Testis (tissue), 3 donors: ENCODE results near the gene TMEM273. TPM values are rescaled to one million over a fixed set of nuclear protein-coding genes. Genes with fewer than 3 reads are reported as not detected.

Experiments used
- DNase-seq: peaks from one replicate; pipeline ENCODE4 v3.0.0-alpha.2; 2019
- H3K27ac ChIP-seq, 2 donors: fragments of 200-600 bp; sonication (generic); one replicate each; pipeline ENCODE4 v1.5.1; 2019
- H3K27me3 ChIP-seq: fragments of 200-600 bp; sonication (generic); one replicate; pipeline ENCODE4 v1.5.1; 2019
- H3K36me3 ChIP-seq: fragments of 200-600 bp; sonication (generic); one replicate; pipeline ENCODE4 v1.5.1; 2017; ENCODE audit warnings: low read depth; ENCODE audit errors: missing control alignments
- H3K4me1 ChIP-seq: fragments of 200-600 bp; sonication (generic); one replicate; pipeline ENCODE4 v1.5.1; 2019
- H3K4me3 ChIP-seq, 2 donors: fragments of 200-600 bp; sonication (generic); one replicate each; pipeline ENCODE4 v1.5.1; 2017 to 2019
- H3K9me3 ChIP-seq: fragments of 200-600 bp; sonication (generic); one replicate; pipeline ENCODE4 v1.5.1; 2017
- CTCF ChIP-seq, 3 experiments: fragments of 450-650 bp in 2 of 3; fragments of 200-600 bp in 1 of 3; sonication (generic) in 1 of 3; IDR thresholded peaks; one replicate each; pipeline ENCODE4 v1.5.1; 2016 to 2019; ENCODE audit warnings: antibody characterized with exemption in 3 of 3, mild to moderate bottlenecking in 2 of 3, moderate library complexity in 1 of 3
- POLR2A ChIP-seq: fragments of 450-650 bp; IDR thresholded peaks from one replicate; pipeline ENCODE4 v1.6.1; 2017; ENCODE audit warnings: antibody characterized with exemption, mild to moderate bottlenecking, moderate library complexity
- WGBS, 2 donors: methylation state at CpG; one replicate each; pipeline ENCODE4 v1.1.5; 2018; 5-methylcytosine and 5-hydroxymethylcytosine counted together
- intact Hi-C: fragments of 100-400 bp; cut with DNase I; formaldehyde crosslinking; loops from one replicate; pipeline ENCODE4 v1.15.1; 2023; ENCODE audit warnings: low total_unique reads
- polyA plus RNA-seq: library from polyadenylated mRNA; stranded (reverse); fragments of 350-450 nt; fragmentation: Illumina TruSeq; extraction: RNeasy Lipid Tissue Mini Kit (QIAGEN cat#74804); gene quantifications from one replicate; pipeline ENCODE4 v1.2.3, GENCODE V29; 2014; ENCODE audit warnings: low read depth, low replicate concordance; ENCODE audit not compliant: insufficient read depth
- total RNA-seq, 2 donors: library from RNA; depleted of rRNA; stranded (reverse); fragments of >200 nt; gene quantifications; one replicate each; pipeline ENCODE4 v1.2.3, GENCODE V29; 2016

Gene TMEM273
- total and polyA plus RNA-seq, 3 donors from 2014 or later, result 4.5 to 8.2 (median 5.3) TPM

GRCh38 chr10:49179699-49180443 lies 8.3 kb downstream of the TMEM273 start:
- Histone ChIP-seq H3K36me3 (no peaks in the 10 kb centered on the region), H3K4me1 (no peaks in the 10 kb centered on the region), H3K9me3 (no peaks in the 10 kb centered on the region), H3K27me3 (no peaks in the 10 kb centered on the region), H3K4me3 (no peak overlapping the region), H3K27ac (no peak overlapping the region)
- 76 to 78% methylated on average over 9 to 10 of the region's 10 CpGs for WGBS, 2 donors
- intact Hi-C loops, result no loop called here
- no peak for DNase-seq
- TF ChIP-seq POLR2A, result no peak
- TF ChIP-seq CTCF (IDR thresholded peaks at IDR 0.05), result no peak

DNA sequence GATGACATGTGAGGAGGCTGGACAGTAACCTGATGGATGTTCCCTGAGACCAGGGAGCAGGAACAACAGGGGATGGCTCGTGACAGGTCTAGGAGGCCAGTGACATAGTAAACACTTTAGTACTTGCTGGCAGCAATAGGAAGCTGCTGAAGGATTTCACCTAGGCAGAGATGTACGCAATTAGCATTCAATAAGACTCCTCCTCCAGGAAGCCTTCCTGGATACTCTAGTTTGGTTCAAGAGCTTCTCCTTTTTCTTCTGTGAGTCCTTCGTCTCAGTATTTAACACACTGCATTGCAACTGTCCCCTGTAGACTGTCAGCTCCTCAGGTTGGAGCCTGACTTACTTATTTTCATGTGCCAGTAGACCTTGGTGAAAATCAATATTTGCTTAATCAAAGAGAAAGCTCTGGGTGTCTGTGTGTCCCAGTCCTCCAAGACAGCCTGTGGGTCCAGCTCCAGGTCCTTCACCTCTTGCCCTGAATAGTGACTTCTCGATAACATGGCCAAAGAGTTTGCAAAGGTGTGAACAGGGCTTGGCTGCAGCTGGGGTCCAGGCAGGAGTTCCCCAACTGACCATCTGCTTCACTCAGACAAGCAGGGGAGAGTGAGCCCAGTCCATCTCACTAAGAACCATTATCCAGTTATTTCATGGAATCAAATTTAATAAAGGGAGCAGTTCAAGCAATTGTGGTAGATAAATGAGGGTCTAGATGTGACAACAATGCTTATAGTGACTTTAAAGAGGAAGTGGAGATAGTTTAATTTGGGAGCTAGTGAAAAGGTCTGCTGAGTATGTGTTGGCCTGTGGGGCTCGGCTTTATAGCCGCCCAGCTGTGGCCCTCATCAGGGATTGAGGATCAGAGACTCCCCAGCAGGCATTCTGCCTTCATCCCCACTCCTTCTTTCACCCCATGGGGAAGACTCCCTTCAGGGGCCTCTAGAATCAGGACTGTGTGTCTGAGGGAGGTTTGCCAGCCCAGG lies 9.4 kb downstream of the TMEM273 start:
- Histone ChIP-seq H3K27me3 (no peaks in the 10 kb centered on the region), H3K27ac (no peak overlapping the region), H3K9me3 (no peaks in the 10 kb centered on the region), H3K4me1 (no peaks in the 10 kb centered on the region), H3K36me3 (no peaks in the 10 kb centered on the region), H3K4me3 (no peak overlapping the region)
- no peak for DNase-seq
- TF ChIP-seq CTCF (IDR thresholded peaks at IDR 0.05) (no peak), POLR2A (no peak)
- 85 to 92% methylated on average over 6 of the region's 6 CpGs for WGBS, 2 donors
- intact Hi-C loops, result no loop called here

- DNase-seq, result no peak
- no peaks in the 10 kb centered on the region for H3K27me3 ChIP-seq
- H3K4me1 ChIP-seq, result no peaks in the 10 kb centered on the region
- no peak overlapping the region for H3K4me3 ChIP-seq
- intact Hi-C loops, result no loop called here
- H3K27ac ChIP-seq, result no peak overlapping the region
- no peaks in the 10 kb centered on the region for H3K36me3 ChIP-seq
- no peak for TF ChIP-seq POLR2A
- no peak for TF ChIP-seq CTCF (IDR thresholded peaks at IDR 0.05)
- 65 to 67% methylated on average over 9 of the region's 9 CpGs for WGBS, 2 donors
- H3K9me3 ChIP-seq, result no peaks in the 10 kb centered on the region
Measured at GRCh38 chr10:49177391-49178355, 10.5 kb downstream of the TMEM273 start.

DNA sequence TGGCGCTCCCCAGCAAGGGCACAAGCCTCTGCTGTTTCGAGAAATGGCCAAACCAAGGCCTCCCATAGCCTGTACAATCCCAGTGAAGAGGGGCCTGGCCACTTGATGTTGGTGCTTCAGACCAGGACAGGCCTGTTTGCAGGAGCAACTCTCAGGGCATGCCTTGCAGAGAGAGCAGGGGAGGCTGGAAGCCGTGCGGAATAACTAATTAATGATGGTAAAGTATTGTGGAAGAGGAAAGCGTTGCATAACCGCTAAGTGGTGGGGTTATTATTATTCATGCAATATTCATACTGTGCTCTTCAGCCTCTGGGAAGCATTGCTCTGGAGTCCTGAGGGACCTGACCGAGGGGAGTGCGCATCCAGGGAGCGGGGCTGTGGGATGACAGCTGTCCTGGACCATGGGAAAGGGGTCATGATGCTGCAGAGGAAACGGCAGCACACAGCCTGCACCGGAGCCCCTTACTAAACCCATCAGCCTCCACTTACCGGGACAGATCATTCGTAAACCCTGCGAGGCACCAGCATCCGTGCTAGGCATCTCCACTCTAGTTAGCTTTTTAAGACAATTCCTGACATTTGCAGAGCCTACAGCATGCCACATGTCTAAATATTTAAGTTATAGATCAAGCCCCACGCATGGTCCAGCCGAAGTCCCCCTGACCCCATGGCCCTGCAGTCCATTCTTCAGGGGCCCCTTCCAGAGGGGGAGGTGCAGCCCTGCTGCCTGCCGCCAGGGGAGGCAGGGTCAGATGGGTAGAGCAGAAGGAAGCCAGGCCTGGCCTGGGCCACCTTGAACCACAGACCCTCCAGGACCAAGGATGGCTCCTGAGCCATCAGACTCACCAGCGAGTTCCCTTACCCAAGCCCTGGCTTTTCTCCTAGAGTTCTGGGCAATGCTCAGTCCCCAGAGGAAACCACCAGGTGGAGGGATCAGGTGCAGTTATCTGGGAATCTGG lies 11.6 kb downstream of the TMEM273 start:
- Histone ChIP-seq H3K4me3 (no peak overlapping the region), H3K36me3 (no peaks in the 10 kb centered on the region), H3K27me3 (no peaks in the 10 kb centered on the region), H3K27ac (no peak overlapping the region), H3K9me3 (no peaks in the 10 kb centered on the region), H3K4me1 (no peaks in the 10 kb centered on the region)
- TF ChIP-seq POLR2A, result no peak
- no peak for TF ChIP-seq CTCF (IDR thresholded peaks at IDR 0.05)
- no peak for DNase-seq
- 87% methylated on average over 15 to 19 of the region's 19 CpGs for WGBS, 2 donors
- intact Hi-C loops, result no loop called here
